SJCRH30 (cell line): ENCODE results near the gene PICK1. TPM values are rescaled to one million over a fixed set of nuclear protein-coding genes. Genes with fewer than 3 reads are reported as not detected.

Experiments
- DNase-seq, 2 experiments: peaks; one replicate each; pipeline ENCODE4 v3.0.0-alpha.2; 2015 to 2020
- H3K27ac ChIP-seq: fragments of 250-450 bp; sonication (Bioruptor Pico); 2 replicates; pipeline ENCODE4 v1.5.1; 2020; ENCODE audit warnings: mild to moderate bottlenecking, moderate library complexity
- H3K27me3 ChIP-seq: fragments of 250-450 bp; sonication (Bioruptor Pico); 2 replicates; pipeline ENCODE4 v1.5.1; 2020; ENCODE audit warnings: mild to moderate bottlenecking, moderate library complexity
- H3K36me3 ChIP-seq: fragments of 250-450 bp; sonication (Bioruptor Pico); 2 replicates; pipeline ENCODE4 v1.5.1; 2020; ENCODE audit warnings: mild to moderate bottlenecking, moderate library complexity
- H3K4me1 ChIP-seq: fragments of 250-450 bp; sonication (Bioruptor Pico); 2 replicates; pipeline ENCODE4 v1.5.1; 2020; ENCODE audit warnings: mild to moderate bottlenecking, moderate library complexity
- H3K4me3 ChIP-seq: fragments of 250-450 bp; sonication (Bioruptor Pico); 2 replicates; pipeline ENCODE4 v1.5.1; 2020; ENCODE audit warnings: mild to moderate bottlenecking, moderate library complexity
- H3K9me3 ChIP-seq: fragments of 250-450 bp; sonication (Bioruptor Pico); replicated peaks from 2 replicates; pipeline ENCODE4 v1.5.1; 2020; ENCODE audit warnings: mild to moderate bottlenecking, moderate library complexity
- total RNA-seq: library from RNA; depleted of rRNA; stranded (reverse); fragments of >200 nt; shearing (Covaris generic); gene quantifications from 2 replicates; pipeline ENCODE4 v1.2.3, GENCODE V29; 2014

The PICK1 gene
- total RNA-seq, 1 experiment from 2014 or later, result 0.45 TPM

DNA sequence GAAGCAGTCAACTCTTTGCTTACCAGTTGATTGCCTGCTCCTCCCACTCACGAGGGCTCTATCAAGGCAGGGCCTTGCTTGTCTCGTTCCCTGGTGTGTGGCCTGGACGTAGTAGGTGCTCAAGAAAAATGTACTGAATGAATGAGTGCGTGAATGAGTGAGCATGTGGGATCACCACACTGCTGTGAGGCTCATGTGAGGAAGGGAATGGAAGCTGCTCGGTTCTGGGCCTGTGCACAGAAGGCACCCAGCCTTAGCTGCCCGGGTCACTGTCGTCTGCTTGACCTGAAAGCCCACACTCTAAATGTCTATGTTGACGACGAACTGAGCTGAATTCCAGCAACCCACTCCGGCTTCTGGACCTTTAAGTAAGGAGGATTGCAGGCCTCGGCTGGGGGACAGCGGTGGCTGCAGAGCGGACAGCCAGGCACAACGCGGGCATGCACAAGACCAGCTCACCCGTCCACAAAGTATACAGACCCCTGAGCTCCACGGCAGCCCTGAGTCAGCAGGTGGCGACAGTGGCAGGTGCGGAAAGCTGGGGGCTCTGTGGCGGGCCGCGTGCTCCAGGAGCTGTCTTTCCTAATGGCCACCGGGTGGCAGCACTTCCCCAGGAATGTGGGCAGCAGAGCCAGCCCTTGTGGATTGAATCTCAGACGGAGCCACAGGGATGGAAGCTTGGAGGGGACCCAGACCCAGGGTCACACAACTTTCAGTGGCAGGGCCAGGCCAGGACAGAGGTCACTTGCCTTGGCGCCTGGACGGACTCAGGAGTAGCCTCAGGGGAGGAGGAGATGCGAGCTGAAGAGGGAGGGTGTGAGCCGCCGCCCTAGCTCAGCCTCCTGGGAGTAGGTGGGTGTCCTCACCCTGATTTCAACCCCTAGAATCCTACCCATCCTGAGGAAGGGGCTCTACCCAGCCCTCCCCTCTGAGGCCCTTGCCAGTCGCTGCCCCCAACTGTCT lies 5.0 kb upstream of the PICK1 start:
- Histone ChIP-seq H3K36me3 (no peaks in the 10 kb centered on the region), H3K4me3 (no peak overlapping the region), H3K4me1 (peaks cover 4% of the 10 kb centered on the region; the same call in 1 of the 2 replicates), H3K27ac (no peak overlapping the region), H3K9me3 (no peaks in the 10 kb centered on the region), H3K27me3 (no peaks in the 10 kb centered on the region; the same call in 1 of the 2 replicates)
- DNase-seq, result peak; percentile 76 to 90

DNA sequence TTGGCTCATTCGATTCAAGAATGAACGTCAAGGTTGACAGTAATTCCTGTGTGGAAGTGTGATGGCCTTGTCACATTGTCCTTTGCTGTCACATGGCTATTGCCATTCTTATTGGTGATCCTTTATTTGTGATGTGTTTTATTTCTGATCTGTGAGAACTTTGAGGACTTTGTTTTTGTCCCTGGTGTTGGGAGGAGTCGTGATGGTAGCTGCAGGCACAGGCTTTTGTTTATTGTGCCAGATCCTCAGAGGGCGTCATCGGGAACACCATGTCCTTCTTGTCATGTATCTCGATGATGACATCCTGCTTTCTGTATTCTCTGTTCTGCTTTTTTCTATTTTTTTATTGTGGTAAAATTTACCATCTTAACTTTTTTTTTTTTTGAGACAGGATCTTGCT lies 5.6 kb downstream of the PICK1 start:
- DNase-seq, result no peak
- no peak overlapping the region for H3K27ac ChIP-seq
- H3K9me3 ChIP-seq, result no peaks in the 10 kb centered on the region
- H3K27me3 ChIP-seq, result 0 out of 2 replicates have a peak, but pooled peaks cover 3% of the 10 kb centered on the region
- H3K36me3 ChIP-seq, result no peaks in the 10 kb centered on the region
- no peaks in the 10 kb centered on the region for H3K4me1 ChIP-seq
- H3K4me3 ChIP-seq, result no peak overlapping the region

DNA sequence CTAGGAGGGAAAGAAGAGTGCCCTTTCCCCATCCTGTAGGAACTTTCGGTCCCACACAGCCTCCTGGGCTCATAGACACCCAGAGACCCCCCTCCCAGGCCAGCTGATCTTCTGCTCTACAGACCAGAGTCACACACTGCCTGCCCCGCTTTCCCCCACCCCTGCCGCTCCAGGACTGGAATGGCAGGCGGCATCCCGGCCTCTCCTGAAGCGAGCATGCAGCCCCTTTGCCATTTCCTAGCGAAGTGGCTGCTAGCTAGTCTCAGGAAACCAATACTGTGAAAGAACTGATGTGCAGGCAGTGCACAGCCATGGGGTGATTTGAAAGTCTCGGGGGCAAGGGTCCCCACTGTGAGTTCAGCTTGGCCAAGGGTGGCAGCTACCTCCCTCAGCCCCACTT lies 8.3 kb downstream of the PICK1 start:
- no peak overlapping the region for H3K4me3 ChIP-seq
- H3K9me3 ChIP-seq, result no peaks in the 10 kb centered on the region
- H3K36me3 ChIP-seq, result no peaks in the 10 kb centered on the region
- H3K27me3 ChIP-seq, result 0 out of 2 replicates have a peak, but pooled peaks cover 3% of the 10 kb centered on the region
- H3K27ac ChIP-seq, result no peak overlapping the region
- DNase-seq, result no peak
- H3K4me1 ChIP-seq, result peaks cover 5% of the 10 kb centered on the region; the same call in 1 of the 2 replicates

DNA sequence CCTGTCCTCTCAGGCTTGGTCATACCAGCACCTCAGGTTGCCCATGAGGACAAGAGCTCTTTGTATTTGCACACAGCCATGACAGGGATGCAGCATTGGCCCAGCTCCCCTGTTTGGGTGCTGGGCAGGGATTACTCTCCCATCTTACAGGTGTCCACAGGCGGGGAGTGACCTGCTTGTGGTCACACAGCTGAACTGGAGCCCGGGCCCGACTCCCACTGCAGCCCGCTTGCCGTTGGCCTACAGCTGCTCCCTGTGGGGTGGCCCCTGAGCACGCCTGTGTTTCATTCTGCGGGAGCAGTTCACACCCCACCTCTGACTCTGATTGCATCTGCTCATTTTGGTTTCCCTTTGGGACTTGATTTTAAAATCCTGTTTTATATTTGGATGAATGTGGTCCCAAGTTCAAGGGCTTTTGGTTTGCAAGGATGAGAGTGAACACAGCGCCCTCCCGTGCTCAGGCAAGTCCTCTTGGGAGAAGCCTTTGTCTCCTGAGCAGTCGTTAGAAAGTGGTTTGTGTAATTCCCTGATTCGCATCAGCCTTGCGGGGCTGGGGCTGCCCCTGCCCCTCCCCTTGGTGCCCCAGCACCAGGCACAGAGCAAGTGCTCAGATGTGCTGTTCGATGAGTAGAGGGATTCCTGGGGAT lies 9.3 kb downstream of the PICK1 start:
- 0 out of 2 replicates have a peak, but pooled peaks cover 3% of the 10 kb centered on the region for H3K27me3 ChIP-seq

DNA sequence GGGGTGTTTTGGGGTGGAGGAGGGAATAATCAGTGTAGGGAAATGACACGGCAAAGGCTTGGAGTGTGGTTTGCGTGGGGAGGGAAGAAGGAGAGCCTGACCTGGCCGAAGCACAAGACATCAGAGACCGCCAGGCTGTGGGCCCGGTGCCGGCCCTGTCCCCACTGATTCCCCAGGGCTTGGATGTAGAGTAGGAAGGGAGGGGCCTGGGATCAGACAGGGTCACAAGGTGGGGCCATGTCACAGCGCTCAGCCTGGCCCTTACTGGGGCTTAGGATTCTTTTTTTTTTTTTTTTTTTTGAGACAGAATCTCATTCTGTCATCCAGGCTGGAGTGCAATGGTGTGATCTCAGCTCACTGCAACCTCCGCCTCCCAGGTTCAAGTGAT lies 9.8 kb downstream of the PICK1 start:
- DNase-seq, result no peak
- H3K4me3 ChIP-seq, result no peak overlapping the region

More for the DNA sequence above, 9.3 kb downstream of the PICK1 start:
- Histone ChIP-seq H3K9me3 (no peaks in the 10 kb centered on the region), H3K27ac (no peak overlapping the region), H3K4me1 (peaks cover 5% of the 10 kb centered on the region; the same call in 1 of the 2 replicates), H3K36me3 (no peaks in the 10 kb centered on the region), H3K4me3 (no peak overlapping the region)
- no peak for DNase-seq

DNA sequence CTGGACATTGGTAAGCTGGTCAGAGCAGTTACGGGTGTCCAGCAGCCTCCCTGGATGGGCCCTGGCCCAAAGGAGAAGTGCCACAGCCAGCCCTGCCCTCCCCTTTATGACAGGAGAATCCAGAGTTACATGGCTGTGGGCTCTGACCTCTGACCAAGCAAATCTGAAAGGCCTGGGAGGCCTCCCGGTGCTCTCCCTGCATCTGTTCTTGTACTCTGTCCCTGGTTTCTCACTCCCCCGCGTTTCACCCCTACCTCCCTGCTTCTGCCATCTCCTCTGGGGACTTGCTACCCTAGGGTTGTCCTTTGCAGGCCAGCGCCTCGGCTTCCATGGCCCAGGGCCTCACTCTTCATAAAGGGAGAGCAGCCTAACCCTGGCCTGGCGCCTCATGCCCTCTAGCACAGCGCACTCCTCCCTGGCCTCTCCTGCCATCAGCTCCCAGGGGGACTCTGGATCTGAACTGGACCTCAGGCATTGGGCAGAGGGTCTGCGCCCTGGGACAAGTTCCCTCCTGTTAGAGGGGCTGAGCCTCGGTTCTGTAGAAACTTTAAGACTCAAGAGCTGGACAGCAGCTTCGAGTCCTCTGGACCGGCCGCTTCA lies 10.7 kb downstream of the PICK1 start:
- Histone ChIP-seq H3K27ac (no peak overlapping the region), H3K4me3 (no peak overlapping the region), H3K27me3 (0 out of 2 replicates have a peak, but pooled peaks cover 3% of the 10 kb centered on the region), H3K9me3 (no peaks in the 10 kb centered on the region), H3K4me1 (peaks cover 5% of the 10 kb centered on the region; the same call in 1 of the 2 replicates), H3K36me3 (no peaks in the 10 kb centered on the region)
- DNase-seq, result no peak

More for the DNA sequence above, 9.8 kb downstream of the PICK1 start:
- Histone ChIP-seq H3K9me3 (no peaks in the 10 kb centered on the region), H3K4me1 (peaks cover 5% of the 10 kb centered on the region; the same call in 1 of the 2 replicates), H3K27ac (no peak overlapping the region), H3K36me3 (no peaks in the 10 kb centered on the region), H3K27me3 (0 out of 2 replicates have a peak, but pooled peaks cover 3% of the 10 kb centered on the region)

DNA sequence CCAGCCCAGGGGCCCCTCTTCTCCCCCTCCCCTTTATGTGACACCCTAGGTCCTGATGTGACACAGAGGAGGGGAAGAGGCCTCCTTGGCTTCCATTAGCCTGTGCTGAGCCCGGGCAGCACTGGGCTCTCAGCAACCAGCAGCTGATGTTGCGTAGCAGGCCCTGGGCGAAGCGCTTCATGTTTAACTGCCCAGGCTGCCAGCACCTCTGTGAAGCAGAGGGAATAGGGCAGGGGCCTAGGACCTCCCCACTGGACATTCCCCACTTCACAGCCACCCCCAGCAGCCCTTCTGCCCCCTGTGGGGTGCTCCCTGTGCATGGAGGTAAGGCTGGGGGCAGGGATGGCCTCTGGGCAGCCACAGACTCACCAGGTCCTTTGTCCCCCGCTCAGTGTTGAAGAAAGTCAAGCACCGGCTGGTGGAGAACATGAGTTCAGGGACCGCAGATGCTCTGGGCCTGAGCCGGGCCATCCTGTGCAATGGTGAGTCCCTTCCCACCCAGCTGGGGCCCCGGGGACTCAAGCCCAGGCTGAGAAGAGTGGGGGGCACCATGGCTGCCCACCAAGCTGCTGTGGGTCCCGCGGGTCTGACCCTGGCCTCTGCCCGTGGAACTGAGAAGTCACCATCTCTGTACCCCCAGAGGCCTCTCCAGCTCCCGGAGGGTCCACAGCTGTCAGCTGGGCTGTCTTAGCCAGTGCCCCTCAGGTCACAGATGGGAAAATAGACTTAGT lies 11.6 kb downstream of the PICK1 start:
- H3K27me3 ChIP-seq, result 0 out of 2 replicates have a peak, but pooled peaks cover 3% of the 10 kb centered on the region
- no peaks in the 10 kb centered on the region for H3K9me3 ChIP-seq
- no peak overlapping the region for H3K27ac ChIP-seq
- no peaks in the 10 kb centered on the region for H3K36me3 ChIP-seq
- H3K4me3 ChIP-seq, result no peak overlapping the region
- H3K4me1 ChIP-seq, result peaks cover 5% of the 10 kb centered on the region; the same call in 1 of the 2 replicates
- DNase-seq, result no peak

DNA sequence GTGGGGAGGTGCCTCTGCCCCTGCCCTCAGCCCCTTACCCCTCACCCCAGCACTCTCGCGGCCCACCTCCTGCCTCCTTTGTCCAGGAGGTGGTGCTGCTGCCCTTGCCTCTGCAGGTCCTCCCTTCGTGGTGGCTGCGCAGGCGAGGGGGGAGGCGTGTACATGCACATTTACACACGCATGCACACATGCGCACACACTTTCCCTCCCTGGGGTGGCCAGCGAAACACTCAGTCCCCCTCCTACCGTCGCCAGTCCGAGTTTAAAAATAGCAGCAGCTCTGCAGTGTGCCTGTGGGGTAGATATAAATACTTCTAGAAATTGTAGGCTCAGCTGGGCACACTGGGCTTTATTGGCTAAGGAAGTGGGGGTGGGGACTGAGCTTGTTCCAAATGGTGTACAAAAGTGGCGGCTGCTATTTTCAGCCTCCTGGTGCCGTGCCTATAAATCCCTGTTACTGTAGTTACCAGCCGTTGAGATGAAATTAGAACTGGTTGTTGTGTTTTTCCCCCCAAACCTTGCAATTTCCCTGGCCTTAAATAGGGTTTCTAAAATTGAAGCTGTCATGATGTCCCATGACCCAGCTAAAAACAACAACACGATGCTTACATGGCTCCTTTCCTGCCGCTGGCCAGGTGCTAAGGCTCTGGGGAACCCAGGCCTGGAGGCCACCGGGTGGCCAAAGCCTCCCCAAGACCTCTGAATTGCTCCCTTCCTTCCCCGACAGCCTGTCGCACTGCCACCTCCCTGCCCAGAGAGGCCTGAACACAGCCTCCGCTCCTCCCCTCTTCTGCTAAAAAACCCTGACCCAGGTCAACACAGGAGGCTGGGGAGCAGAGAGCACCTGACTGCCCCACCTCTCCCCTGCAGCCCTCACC lies 12.4 kb downstream of the PICK1 start:
- H3K4me1 ChIP-seq, result peaks cover 5% of the 10 kb centered on the region; the same call in 1 of the 2 replicates
- H3K27ac ChIP-seq, result no peak overlapping the region
- H3K9me3 ChIP-seq, result no peaks in the 10 kb centered on the region
- no peaks in the 10 kb centered on the region for H3K36me3 ChIP-seq
- no peak overlapping the region for H3K4me3 ChIP-seq
- H3K27me3 ChIP-seq, result 0 out of 2 replicates have a peak, but pooled peaks cover 3% of the 10 kb centered on the region
- DNase-seq, result peak; percentile 70 to 73

DNA sequence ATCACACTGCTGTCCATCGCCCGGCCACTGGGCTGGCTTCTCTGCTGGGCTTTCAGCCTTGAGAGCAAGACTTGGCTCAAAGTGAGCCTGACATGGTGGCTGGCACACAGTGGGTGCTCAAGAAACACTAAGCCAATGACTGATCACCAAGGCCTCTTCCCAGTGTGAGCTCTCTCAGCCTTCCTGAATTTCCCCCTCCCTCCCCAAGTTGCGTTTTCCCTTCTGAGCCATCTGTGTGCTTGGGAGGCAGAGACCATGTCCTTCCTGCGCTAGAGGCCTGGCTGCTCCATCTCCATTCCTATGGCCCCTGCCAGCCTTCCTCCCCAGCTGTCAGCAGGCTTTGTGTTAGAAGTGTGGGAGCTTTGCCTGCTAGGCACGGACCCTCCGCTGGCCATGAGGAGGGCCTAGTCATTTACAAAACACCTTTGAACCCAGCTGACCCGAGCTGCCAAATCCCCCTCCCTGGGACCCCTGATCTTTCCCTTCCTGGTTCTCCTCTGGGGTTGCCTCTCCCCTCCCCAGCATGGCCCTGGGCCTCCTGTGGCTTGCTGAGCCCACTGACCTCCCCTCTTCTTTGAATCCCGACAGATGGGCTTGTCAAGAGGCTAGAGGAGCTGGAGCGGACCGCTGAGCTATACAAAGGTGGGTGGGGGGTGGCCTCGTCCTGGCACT lies 13.2 kb downstream of the PICK1 start:
- Histone ChIP-seq H3K9me3 (no peaks in the 10 kb centered on the region), H3K36me3 (no peaks in the 10 kb centered on the region), H3K4me3 (no peak overlapping the region), H3K27ac (no peak overlapping the region), H3K27me3 (0 out of 2 replicates have a peak, but pooled peaks cover 3% of the 10 kb centered on the region), H3K4me1 (peaks cover 6% of the 10 kb centered on the region; the same call in 1 of the 2 replicates)
- DNase-seq, result peak in 1 of 2 experiments; percentile 30

DNA sequence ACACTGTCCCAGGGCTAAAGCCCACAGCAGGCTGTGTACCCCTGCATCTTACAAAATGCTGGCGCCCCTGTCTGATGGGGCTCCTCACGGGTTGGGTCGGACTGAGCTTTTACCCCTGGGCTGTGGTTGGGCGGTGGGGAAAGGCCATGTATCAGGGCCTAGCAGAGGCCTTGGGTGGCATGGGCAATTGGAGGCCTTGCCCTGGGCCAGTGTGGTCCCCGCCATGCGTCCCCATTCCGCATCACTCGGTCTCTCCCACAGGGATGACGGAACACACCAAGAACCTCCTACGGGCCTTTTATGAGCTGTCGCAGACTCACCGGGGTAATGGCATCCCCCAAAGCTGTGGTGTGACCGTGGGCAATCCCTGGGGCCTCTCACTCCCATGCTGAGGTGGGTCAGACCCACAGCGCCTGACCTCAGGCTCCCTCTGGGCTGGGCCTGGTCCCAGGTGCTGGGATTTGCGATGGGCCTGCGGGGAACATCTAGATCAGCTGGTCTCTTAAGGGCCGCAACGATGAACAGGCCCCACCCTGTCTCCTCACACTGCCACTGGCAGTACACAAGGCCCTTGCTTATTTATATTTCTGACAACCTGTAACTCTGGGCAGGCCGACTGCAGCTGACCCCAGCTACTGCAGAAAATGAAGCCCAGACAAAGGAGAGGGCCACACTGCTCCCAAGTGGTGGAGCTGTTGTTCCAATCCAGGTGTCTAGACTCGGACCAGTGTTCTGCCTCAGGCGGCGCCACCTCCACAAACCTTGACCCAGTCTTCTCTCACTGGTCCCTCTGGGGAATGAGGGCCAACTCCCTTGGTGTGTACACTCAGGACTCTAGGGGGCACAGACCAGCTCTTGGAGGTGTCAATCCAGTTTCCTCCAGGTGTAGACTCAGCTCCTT lies 14.5 kb downstream of the PICK1 start:
- DNase-seq, result no peak
- no peak overlapping the region for H3K27ac ChIP-seq
- H3K4me1 ChIP-seq, result peaks cover 8% of the 10 kb centered on the region; the same call in 1 of the 2 replicates
- H3K9me3 ChIP-seq, result no peaks in the 10 kb centered on the region
- no peaks in the 10 kb centered on the region for H3K36me3 ChIP-seq
- no peaks in the 10 kb centered on the region for H3K27me3 ChIP-seq
- H3K4me3 ChIP-seq, result no peak overlapping the region

DNA sequence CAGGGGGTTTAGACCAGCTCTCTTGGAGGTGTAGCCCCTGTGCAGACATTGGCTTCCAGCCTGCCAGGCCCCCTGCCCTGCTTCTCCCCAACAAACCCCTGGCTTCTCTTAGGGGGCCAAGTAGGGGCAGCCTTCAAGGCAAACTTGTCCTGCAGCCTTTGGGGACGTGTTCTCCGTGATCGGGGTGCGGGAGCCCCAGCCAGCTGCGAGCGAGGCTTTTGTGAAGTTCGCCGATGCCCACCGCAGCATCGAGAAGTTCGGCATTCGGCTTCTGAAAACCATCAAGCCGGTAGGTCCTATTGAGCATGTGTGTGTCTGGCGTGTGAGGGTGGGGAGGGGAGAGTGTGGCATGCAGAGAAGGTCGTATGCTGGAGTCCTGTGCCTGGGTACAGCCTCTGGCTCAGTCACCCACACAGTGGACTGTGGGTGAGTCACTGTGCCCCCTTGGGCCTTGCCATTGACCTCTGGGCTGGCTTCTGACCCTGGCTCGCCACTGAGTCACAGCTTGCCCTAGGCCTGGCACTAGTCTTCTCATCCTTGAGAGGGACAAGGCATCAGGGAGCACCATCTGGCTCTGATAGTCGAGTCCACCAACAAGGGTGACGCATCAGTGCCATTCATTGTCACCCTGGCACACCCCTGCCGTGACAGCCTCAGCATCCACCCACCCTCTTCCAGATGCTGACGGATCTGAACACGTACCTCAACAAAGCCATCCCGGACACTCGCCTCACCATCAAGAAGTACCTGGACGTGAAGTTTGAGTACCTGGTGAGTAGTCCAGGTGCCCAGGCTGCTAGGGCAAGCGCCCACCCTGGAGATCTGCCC lies 15.3 kb downstream of the PICK1 start:
- Histone ChIP-seq H3K4me1 (peaks cover 8% of the 10 kb centered on the region; the same call in 1 of the 2 replicates), H3K9me3 (no peaks in the 10 kb centered on the region), H3K4me3 (no peak overlapping the region), H3K27ac (no peak overlapping the region), H3K27me3 (no peaks in the 10 kb centered on the region), H3K36me3 (no peaks in the 10 kb centered on the region)
- no peak for DNase-seq
